OCI-M2 (cell line): ENCODE measurements around the gene ZNF202.
A peak's percentile ranks its signal among the peaks of the same experiment; 100 is the strongest.
"Not testable (repeated sequence)": the region's sequence is repeated elsewhere in the genome, so short reads cannot be mapped to it uniquely, and the experiment has no call there.

Source experiments
- DNase-seq: peaks from one replicate; lab custom pipeline; 2025; ENCODE audit not compliant: unreplicated experiment; lab: John Stamatoyannopoulos, UW

Gene ZNF202

DNA sequence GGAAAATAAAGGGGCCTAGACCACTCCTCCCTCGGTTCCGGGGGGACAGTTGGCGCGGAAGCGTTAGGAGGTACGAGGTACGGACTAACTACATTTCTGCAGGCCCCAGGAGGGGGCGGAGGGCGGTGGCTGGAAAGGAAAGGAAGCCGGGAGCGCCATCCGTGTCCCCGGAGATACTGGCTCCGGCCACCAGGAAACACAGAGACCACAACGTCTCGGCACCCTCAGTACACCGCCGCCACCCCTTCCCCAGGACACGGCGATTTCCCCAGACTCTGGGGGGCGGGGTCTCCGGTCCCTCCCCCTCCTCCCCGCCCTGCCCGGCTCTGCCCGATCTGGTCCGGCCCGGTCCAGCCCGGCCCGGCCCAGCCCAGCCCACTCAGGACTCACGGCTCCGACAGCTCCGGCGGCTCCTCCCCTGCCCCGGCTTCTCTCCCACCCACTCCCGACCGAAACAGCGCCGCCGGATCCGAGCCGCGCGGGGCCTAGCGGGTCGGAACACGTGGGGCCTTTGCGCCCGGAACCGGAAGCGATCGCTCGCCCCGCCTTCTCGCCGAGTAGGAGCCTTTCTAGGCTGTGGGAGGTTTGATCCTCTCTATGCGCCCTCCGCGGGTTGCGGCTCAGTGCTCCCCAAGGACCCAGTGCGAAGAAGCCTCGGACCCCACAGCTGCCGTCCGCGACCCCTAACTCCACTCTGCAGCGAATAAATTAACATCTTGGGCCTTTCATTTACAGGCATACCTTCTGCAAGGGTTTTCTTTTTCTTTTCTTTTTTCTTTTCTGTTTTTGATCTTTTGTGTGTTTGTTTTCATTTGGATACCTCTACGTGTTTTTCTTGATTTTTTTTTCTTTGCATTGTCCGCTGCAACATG, at the start of gene ZNF202:
Gene ZNF202, minus strand, starts transcription at position 502 of the 872 bp plus-strand sequence. CDS start 10,772 bp downstream, outside the sequence.
- DNase-seq = peak; percentile 20

DNA sequence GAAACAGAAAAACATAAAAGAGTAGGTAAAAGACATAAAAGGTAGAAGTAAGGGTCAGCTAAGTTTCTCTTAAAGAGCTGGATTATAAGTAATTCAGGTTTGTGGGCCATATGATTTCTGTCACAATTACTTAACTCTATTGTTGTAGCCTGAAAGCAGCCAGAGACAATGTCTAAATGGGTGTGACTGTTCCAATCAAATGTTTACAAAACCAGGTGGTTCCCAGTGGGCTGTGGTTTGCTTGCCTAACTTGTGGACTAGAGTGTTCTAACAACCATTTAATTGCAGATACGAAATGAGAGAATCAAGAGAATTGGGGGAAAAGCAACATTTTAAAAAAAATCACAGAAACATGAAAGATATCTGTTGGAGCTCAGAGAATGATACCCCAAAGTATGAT, 42.1 kb upstream of the ZNF202 start:
- DNase-seq = no peak

DNA sequence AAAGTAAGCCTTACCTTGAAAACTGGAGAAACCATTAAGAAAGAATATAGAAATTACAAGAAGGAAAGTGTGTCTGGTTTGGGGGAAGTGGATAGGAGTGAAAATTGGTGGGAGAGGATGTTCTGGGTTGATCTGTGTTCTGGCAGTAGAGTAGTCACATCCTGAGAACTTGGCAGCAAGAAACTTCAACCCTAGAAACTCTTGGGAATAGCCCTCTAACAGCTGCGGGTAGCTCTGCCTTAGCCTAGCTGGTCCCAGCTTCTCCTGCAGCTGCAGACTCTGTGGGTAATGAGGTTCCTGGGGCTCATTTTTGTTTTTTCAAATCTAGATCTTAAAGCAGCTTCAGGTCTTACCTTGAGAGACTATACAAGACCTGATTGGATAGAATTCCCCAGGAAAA, 37.1 kb upstream of the ZNF202 start:
- DNase-seq = no peak

DNA sequence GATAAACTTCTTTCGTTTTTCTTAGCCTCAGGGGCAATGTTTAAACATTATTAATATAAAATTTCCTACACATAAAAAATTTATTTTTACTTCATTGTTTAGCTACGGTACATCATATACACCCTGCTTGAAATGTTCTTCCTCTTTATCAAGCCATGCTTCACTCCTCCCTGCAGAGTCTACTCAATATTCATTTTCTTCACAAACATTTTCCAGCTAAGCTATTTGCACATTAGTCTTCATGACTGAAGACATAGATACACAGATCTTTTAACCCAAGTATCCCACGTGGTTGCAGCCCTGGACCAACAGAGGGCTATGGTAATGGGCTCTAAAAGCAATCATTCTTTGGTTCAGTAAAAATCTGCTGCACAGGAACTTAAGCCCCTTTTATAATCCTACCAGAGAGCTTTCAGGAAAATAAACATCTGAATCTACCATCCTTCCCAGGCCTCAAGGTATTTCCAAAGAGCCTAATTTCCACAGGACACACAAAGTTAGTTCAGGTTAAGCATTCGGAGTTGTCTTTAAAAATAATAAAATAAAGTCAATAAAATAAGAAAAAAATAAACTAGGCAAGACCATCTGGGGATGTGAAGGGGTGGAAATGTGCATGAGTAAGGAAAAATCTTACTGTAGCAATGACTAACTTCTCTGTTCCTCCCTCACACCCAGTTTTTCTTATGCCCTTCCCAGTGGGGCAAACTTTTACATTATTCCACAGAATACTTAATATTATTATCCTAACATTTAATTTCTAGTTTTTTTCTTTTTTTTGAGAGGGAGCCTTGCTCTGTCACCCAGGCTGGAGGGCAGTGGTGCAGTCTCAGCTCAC, 34.5 kb upstream of the ZNF202 start:
- no peak for DNase-seq

DNA sequence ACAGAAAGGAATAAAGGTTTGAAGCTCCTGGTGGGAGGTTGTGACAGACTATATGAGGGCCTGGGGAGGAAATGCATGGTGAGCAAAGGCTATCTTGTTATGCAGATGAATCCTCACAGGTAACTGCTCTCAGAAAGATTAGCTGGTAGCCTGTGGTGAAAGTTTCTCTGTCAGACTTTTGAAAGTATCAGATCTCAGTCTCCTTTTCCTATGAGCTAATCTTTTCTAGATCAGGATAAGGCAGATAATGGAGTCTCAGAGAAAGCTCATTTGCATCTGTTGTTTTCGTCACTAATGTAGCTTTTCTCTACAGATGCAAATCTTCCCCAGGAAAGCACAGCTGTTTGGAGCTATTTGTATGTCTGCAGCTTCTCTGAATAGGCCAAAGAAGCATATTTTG, 33.8 kb upstream of the ZNF202 start:
- DNase-seq = no peak

DNA sequence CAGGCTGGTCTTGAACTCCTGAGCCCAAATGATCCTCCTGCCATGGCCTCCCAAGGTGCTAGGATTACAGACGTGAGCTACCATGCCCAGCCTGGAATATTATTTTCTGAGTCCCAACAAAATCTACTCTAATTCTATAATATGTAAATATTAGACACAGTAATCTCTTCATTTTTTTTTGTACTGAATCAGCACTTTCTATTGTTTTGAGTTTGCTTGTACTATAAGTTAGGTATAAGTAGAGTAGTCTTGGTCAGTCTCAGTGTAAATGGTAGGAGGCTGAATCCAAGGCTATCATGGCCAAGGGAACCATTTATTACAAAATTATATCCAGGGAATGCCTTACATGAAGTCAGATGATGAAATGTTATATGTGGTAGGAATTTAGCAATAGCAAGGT, 32.5 kb upstream of the ZNF202 start:
- no peak for DNase-seq

DNA sequence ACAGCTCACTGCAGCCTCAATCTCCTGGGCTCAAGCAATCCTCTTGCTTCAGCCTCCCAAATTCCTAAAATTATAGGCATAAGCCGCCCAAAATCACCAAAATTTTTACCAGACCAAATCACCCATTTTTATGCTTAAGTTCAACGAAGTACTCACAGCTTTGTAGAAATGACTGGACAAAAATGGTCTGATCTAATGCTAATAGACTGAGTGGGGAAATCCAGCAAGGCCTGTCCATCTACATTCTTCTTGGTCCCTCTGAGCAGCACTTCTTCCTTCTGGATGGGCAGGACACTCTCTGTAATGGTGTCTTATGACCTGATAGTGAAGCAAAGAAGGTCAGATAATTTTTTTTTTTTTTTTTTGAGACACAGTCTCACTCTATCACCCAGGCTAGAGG, 31.6 kb upstream of the ZNF202 start:
- no peak for DNase-seq

DNA sequence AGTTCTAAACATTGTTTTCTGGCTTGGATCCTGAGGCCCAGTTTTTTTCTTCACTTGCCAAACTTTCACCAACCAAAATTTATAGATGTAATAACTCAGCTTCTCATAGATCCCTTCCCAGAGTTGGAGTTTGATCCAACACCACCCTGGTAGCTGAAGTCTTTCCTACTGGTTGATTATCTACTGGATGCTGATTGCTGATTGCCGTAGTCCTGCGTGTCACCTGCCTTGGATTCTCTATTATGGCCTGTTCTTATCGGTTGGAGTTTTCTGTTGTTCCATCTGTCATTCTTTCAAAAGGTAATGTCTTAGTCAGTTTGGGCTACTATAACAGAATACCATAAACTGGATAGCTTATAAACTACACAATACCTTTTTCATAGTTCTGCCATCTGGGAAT, 30.2 kb upstream of the ZNF202 start:
- DNase-seq = no peak

DNA sequence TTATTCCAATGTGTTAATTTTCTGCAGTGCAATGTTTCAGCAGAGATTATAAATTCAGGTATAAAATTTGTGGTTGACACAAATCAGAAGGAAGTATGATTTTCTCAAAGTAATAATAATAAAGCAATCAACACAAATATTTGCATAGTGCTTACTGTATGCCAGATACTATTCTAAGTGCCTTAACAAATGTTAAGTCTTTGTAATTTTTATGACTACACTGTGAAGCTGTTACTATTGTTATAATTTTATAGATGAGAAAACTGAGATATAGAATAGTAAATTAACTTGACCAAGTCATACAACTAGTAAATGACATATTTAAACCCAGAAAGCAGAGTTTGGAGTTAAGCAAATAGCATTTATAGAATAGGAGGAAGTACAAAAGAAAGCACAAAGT, 29.3 kb upstream of the ZNF202 start:
- DNase-seq = no peak

DNA sequence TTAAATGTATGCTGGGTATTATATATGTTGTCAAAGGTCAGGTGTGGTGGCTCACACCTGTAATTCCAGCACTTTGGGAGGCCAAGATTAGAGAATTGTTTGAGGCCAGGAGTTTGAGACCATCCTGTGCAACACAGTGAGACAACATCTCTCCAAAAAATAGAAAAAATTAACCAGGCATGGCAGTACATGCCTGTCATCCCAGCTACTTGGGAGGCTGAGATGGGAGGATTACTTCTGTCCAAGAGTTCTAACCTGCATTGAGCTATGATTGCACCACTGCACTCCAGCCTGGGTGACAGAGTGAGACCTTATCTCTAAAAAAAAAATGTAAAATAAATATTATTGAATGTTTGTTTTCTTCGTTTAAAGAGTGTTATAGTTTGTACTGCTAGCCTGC, 24.1 kb upstream of the ZNF202 start:
- no peak for DNase-seq

DNA sequence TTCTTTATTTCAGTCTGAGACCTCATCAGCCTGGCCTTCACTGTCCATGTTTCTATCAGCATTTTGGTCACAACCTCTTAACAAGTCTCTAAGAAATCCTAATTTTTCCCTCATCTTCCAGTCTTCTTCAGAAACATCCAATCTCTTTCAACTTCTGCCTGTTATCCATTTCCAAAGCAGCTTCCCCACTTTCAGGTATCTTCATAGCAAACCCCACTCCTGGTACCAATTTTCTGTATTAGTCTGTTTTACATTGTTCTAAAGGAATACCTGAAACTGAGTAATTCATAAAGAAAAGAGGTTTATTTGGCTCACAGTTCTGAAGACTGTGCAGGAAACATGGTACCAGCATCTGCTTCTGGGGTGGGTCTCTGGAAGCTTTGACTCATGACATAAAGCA, 21.0 kb upstream of the ZNF202 start:
- DNase-seq = no peak

DNA sequence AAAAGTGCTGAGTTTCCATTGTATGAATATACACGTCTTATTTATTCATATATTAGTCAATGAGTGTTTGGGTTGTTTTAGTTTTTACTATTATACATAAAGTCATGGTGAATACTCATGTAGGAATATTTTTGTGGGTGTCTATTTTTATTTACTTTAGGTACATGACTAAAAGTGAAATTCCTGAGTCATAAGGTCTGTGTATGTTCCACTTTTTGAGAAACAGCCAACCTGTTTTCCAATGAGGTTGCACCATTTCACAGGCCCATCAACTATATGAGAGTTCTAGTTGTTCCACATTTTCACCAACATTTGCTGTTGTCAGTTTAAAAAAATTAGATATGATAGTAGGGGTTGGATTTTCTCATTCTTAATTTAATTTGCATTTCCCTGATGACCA, 19.4 kb upstream of the ZNF202 start:
- DNase-seq = no peak

DNA sequence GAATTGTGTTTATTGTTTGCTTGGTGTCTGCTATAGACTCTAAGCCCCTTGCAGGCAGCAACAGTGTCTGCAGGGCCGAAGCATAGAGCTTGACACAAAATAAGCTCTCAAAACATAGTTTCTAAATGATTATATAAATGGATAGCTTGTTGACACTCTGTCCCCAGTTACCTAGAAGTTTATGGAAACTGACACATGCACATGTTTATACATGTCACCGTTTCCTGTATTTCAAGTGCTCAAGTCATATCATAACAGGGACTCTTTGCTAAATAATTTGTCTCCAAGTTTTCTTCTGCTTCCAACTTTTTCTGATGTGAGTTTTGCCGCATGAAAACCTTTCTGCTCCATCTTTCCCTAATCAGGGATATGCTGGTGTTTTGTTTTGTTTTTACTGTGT, 16.5 kb upstream of the ZNF202 start:
- no peak for DNase-seq

DNA sequence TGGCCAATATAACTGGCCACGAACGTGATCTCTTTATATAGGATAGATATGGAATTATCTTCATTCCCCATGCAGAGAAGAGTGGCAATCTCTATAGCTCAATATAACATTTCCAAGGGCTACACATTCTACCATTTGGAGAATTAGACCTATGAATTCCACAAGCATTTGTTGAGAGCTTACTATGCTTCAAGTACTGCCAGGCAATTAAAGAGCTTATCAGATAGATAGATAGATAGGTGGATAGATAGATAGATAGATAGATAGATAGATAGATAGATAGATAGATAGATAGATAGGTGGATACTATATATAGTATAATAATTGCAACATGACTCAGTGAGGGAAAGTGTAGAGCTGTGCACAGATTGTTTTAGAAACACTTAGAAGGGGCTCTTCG, 14.4 kb upstream of the ZNF202 start:
- DNase-seq = no peak

DNA sequence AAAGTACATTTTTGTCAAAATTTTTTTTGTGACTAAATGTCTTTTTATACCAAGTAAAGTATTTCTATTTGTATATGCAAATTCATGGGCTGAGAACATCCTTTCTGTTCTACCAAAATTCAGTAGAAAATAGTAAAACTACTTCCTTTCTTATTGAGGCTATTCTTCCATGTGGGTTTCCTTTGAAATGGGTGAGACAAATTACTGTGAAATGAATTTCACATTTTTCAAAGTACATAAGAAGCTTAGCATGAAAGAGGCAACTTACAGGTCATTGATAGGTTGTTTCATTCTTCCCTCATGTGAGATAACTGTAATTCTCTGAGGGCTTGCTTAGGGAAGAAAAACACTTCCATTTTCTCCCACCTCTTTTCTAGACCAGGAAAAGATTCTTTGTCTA, 13.9 kb upstream of the ZNF202 start:
- DNase-seq = no peak

DNA sequence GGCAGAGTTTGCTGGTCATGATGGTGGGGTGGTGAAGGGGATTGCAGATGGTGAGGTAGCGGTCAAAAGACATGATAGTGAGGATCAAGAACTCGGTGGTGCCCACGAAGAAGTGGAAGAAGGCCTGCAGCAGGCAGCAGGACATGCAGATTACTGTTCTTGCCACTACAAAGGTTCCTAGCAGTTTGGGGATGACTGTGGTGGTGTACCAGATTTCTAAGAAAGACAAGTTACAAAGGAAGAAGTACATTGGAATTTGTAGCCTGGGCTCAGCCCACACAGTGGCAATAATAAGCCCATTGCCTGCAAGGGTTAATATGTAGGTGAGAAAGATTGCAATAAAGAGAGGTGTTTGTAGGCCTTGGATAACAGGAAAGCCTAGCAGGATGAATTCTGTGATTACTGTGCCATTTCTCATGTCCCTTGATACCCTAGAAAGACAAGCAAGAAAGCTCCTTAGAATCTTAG, 12.7 kb upstream of the ZNF202 start, which contains the start of gene OR6X1:
Gene OR6X1, minus strand, starts transcription at position 418 of the 468 bp plus-strand sequence. Its CDS starts 0 bp downstream, at position 418.
- no peak for DNase-seq

DNA sequence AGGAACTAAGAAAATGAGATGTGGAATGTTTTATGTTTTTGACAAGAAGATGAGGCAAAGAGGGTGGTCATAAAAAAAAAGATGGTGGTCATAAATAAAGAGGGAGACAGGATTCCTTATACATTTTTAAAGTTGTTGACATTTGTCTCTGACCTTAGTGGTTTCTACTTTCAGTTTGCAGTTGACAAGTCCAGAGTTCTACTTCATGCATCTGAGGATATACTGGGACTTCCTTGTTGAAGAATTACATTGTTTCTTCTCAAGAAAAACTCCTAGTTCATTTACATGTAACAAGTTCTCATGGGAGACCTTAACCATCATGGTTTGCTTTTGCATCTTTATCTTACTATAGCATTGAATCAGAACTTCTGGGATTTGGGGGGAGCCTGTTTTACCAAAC, 11.7 kb upstream of the ZNF202 start:
- DNase-seq = no peak

DNA sequence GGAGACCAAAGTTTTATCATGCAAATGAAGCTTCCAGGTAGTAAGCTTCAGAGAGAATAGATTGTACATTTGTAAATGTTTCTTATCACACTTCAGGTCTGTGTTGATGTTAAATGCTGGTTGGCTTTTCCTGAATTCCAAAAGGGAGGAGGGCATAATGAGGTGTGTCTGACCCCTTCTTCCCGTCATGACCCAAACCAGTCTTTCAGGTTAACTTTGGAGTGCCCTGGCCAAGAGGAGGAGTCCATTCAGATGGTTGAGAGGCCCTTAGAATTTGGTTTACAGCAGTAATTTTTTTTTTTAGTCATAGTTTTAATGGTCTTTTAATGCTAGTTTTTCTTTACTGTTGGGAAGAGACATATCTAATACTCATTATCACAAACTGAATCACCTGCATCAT, 10.3 kb upstream of the ZNF202 start:
- DNase-seq = no peak

DNA sequence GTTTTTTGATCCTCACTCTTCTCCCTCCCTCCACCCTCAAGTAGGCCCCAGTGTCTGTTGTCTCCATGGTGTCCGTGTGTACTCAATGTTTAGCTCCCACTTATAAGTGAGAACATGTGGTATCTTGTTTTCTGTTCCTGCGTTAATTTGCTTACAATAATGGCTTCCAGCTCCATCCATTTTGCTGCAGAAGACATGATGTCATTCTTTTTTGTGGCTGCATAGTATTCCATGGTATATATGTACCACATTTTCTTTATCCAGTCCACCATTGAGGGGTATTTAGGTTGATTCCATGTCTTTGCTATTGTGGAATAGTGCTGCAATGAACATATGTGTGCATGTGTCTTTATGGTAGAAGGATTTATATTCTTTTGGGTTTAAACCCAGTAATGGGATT, 6.9 kb upstream of the ZNF202 start:
- DNase-seq = not testable (repeated sequence)

DNA sequence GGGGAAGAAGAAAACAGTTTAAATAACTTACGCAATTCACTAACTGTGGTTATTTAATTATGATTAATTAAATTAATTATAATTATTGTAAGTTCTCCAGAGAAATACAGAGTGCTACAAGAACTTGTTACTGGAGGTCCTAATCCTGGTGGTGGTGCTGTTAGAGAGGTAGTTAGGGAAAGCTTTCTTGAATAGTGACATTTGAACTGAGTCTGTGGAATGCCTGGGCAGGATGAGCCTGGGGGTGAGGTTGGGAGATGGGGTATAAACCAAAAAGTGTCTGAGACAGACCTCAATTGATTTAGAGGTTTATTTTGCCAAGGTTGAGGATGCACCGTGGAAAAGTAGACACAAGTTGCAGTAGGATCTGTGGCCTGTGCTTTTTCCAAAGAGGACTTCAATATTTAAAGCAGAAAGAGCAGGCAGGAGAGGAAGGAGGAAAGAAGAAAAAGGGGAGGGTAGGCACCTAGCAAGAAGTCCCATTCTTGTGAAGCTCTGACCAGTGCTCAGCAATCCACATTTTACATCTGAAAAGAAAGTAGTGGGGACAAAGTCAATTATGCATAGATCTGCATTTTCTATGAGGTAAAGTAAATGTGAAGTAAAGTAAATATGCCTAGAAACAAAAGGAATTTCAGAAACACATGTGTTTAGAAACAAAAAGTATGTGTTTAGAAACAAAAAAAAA, 4.4 kb upstream of the ZNF202 start:
- DNase-seq = no peak

DNA sequence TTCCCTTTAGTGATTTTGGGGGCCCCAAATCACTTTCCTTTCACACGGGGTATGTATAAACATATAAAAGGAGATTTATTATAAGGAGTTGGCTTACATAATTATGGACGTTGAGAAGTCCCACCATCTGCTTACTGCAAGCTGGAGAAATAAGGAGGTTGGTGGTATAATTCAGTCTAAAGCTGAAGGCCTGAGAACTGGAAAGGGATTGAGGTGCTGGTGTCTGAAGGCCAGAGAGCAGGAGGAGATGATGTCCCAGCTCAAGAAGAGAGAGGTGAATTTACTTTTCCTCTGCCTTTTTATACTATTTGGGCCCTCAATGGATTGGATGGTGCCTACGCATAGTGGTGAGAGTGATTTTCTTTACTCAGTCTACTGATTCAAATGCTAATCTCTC, 1.3 kb upstream of the ZNF202 start:
- no peak for DNase-seq
